HEK293 (cell line): ENCODE results near the gene ZBTB4.

Experiments
- GFI1B ChIP-seq: fragments of 450-650 bp; formaldehyde crosslinking; IDR thresholded peaks from 2 replicates; pipeline ENCODE4 v1.5.1; 2016; ENCODE audit warnings: missing biosample characterization, missing genetic modification characterization
- GLI2 ChIP-seq: fragments of 450-650 bp; formaldehyde crosslinking; IDR thresholded peaks from 2 replicates; pipeline ENCODE4; 2017; ENCODE audit warnings: missing biosample characterization, missing genetic modification characterization, low read depth, borderline replicate concordance
- GLIS1 ChIP-seq: fragments of 450-650 bp; formaldehyde crosslinking; IDR thresholded peaks from 2 replicates; pipeline ENCODE4 v1.5.1; 2016; ENCODE audit warnings: missing biosample characterization, missing genetic modification characterization
- HOXC10 ChIP-seq: sonication (generic); formaldehyde crosslinking; IDR thresholded peaks from 2 replicates; pipeline ENCODE4 v1.8.1; 2023; ENCODE audit warnings: mild to moderate bottlenecking, missing genetic modification reagents
- KLF10 ChIP-seq: fragments of 450-650 bp; IDR thresholded peaks from 2 replicates; pipeline ENCODE4 v1.5.1; 2018; ENCODE audit warnings: missing biosample characterization, mild to moderate bottlenecking, missing genetic modification characterization
- SETDB1 ChIP-seq: IDR thresholded peaks from one replicate; pipeline ENCODE4 v1.6.1; 2017; ENCODE audit warnings: mild to moderate bottlenecking, low read length, moderate library complexity, mixed read lengths; ENCODE audit not compliant: insufficient read length
- SP2 ChIP-seq: fragments of 450-650 bp; formaldehyde crosslinking; IDR thresholded peaks from 2 replicates; pipeline ENCODE4 v1.5.1; 2016; ENCODE audit warnings: missing biosample characterization, missing genetic modification characterization
- YY1 ChIP-seq: fragments of 450-650 bp; formaldehyde crosslinking; IDR thresholded peaks from 2 replicates; pipeline ENCODE4 v1.5.1; 2018; ENCODE audit warnings: missing biosample characterization, missing genetic modification characterization
- ZBTB20 ChIP-seq: fragments of 450-650 bp; formaldehyde crosslinking; IDR thresholded peaks from 2 replicates; pipeline ENCODE4 v1.5.1; 2016; ENCODE audit warnings: missing biosample characterization, missing genetic modification characterization
- ZBTB48 ChIP-seq: fragments of 450-650 bp; formaldehyde crosslinking; IDR thresholded peaks from 2 replicates; pipeline ENCODE4 v1.5.1; 2016; ENCODE audit warnings: missing biosample characterization, missing genetic modification characterization
- ZEB2 ChIP-seq: fragments of 450-650 bp; formaldehyde crosslinking; IDR thresholded peaks from 2 replicates; pipeline ENCODE4 v1.5.1; 2016; ENCODE audit warnings: missing biosample characterization, missing genetic modification characterization
- ZNF10 ChIP-seq: fragments of 450-650 bp; formaldehyde crosslinking; IDR thresholded peaks from 2 replicates; pipeline ENCODE4 v1.5.1; 2017; ENCODE audit warnings: missing biosample characterization, missing genetic modification characterization
- ZNF133 ChIP-seq: fragments of 450-650 bp; formaldehyde crosslinking; IDR thresholded peaks from 2 replicates; pipeline ENCODE4 v1.5.1; 2016; ENCODE audit warnings: missing biosample characterization, missing genetic modification characterization
- ZNF138 ChIP-seq: fragments of 450-650 bp; formaldehyde crosslinking; IDR thresholded peaks from 2 replicates; pipeline ENCODE4 v1.5.1; 2016; ENCODE audit warnings: missing biosample characterization, missing genetic modification characterization, borderline replicate concordance
- ZNF157 ChIP-seq: fragments of 450-650 bp; formaldehyde crosslinking; IDR thresholded peaks from 2 replicates; pipeline ENCODE4 v1.5.1; 2016; ENCODE audit warnings: missing biosample characterization, missing genetic modification characterization
- ZNF175 ChIP-seq: fragments of 450-650 bp; formaldehyde crosslinking; IDR thresholded peaks from 2 replicates; pipeline ENCODE4 v1.5.1; 2016; ENCODE audit warnings: missing biosample characterization, missing genetic modification characterization
- ZNF184 ChIP-seq: fragments of 450-650 bp; IDR thresholded peaks from 2 replicates; pipeline ENCODE4 v1.5.1; 2018; ENCODE audit warnings: missing biosample characterization, mild to moderate bottlenecking, missing genetic modification characterization
- ZNF248 ChIP-seq: fragments of 450-650 bp; formaldehyde crosslinking; IDR thresholded peaks from 2 replicates; pipeline ENCODE4 v1.5.1; 2017; ENCODE audit warnings: missing biosample characterization, missing genetic modification characterization
- ZNF311 ChIP-seq: fragments of 450-650 bp; formaldehyde crosslinking; IDR thresholded peaks from 2 replicates; pipeline ENCODE4 v1.5.1; 2017; ENCODE audit warnings: missing biosample characterization, missing genetic modification characterization, borderline replicate concordance
- ZNF324 ChIP-seq: fragments of 450-650 bp; formaldehyde crosslinking; IDR thresholded peaks from 2 replicates; pipeline ENCODE4 v1.5.1; 2016; ENCODE audit warnings: missing biosample characterization, missing genetic modification characterization
- ZNF501 ChIP-seq: fragments of 450-650 bp; formaldehyde crosslinking; IDR thresholded peaks from 2 replicates; pipeline ENCODE4 v1.5.1; 2016; ENCODE audit warnings: missing biosample characterization, missing genetic modification characterization
- ZNF514 ChIP-seq: fragments of 450-650 bp; formaldehyde crosslinking; IDR thresholded peaks from 2 replicates; pipeline ENCODE4 v1.5.1; 2016; ENCODE audit warnings: missing biosample characterization, missing genetic modification characterization
- ZNF530 ChIP-seq: fragments of 450-650 bp; formaldehyde crosslinking; IDR thresholded peaks from 2 replicates; pipeline ENCODE4 v1.5.1; 2016; ENCODE audit warnings: low read depth, missing biosample characterization, missing genetic modification characterization
- ZNF549 ChIP-seq: fragments of 450-650 bp; IDR thresholded peaks from 2 replicates; pipeline ENCODE4 v1.5.1; 2018; ENCODE audit warnings: missing biosample characterization, missing genetic modification characterization, mild to moderate bottlenecking, inconsistent platforms, moderate library complexity
- ZNF555 ChIP-seq: fragments of 450-650 bp; formaldehyde crosslinking; conservative IDR thresholded peaks from 2 replicates; pipeline ENCODE4 v1.5.1; 2017; ENCODE audit warnings: missing biosample characterization, mild to moderate bottlenecking, missing genetic modification characterization, inconsistent platforms
- ZNF626 ChIP-seq: fragments of 450-650 bp; sonication (Bioruptor Pico); formaldehyde crosslinking; IDR thresholded peaks from 2 replicates; pipeline ENCODE4 v1.5.1; 2018; ENCODE audit warnings: missing biosample characterization, missing genetic modification characterization, inconsistent platforms
- ZNF76 ChIP-seq: fragments of 450-650 bp; formaldehyde crosslinking; IDR thresholded peaks from 2 replicates; pipeline ENCODE4; 2016; ENCODE audit warnings: low read depth, missing biosample characterization, missing genetic modification characterization, borderline replicate concordance
- ZNF776 ChIP-seq: fragments of 450-650 bp; formaldehyde crosslinking; IDR thresholded peaks from 2 replicates; pipeline ENCODE4 v1.5.0; 2017; ENCODE audit warnings: missing biosample characterization, missing genetic modification characterization, borderline replicate concordance
- ZSCAN16 ChIP-seq: fragments of 450-650 bp; formaldehyde crosslinking; IDR thresholded peaks from 2 replicates; pipeline ENCODE4 v1.5.1; 2016; ENCODE audit warnings: missing biosample characterization, missing genetic modification characterization
- TF ChIP-seq, protein P1 (sequence below): fragments of 450-650 bp; formaldehyde crosslinking; IDR thresholded peaks from 2 replicates; pipeline ENCODE4 v1.5.1; 2016; ENCODE audit warnings: missing biosample characterization, missing genetic modification characterization, low read depth
- TF ChIP-seq, protein P2 (sequence below): fragments of 450-650 bp; formaldehyde crosslinking; IDR thresholded peaks from 2 replicates; pipeline ENCODE4 v1.5.1; 2016; ENCODE audit warnings: missing biosample characterization, missing genetic modification characterization
- TF ChIP-seq, protein P3 (sequence below): fragments of 450-650 bp; formaldehyde crosslinking; IDR thresholded peaks from 2 replicates; pipeline ENCODE4 v1.5.1; 2016; ENCODE audit warnings: missing biosample characterization, missing genetic modification characterization
- TF ChIP-seq, protein P4 (sequence below): fragments of 450-650 bp; IDR thresholded peaks from 2 replicates; pipeline ENCODE4 v1.5.1; 2018; ENCODE audit warnings: missing biosample characterization, missing genetic modification characterization
- TF ChIP-seq, protein P5 (sequence below): fragments of 450-650 bp; IDR thresholded peaks from 2 replicates; pipeline ENCODE4 v1.5.1; 2018; ENCODE audit warnings: missing biosample characterization, mild to moderate bottlenecking, missing genetic modification characterization

Gene ZBTB4

DNA sequence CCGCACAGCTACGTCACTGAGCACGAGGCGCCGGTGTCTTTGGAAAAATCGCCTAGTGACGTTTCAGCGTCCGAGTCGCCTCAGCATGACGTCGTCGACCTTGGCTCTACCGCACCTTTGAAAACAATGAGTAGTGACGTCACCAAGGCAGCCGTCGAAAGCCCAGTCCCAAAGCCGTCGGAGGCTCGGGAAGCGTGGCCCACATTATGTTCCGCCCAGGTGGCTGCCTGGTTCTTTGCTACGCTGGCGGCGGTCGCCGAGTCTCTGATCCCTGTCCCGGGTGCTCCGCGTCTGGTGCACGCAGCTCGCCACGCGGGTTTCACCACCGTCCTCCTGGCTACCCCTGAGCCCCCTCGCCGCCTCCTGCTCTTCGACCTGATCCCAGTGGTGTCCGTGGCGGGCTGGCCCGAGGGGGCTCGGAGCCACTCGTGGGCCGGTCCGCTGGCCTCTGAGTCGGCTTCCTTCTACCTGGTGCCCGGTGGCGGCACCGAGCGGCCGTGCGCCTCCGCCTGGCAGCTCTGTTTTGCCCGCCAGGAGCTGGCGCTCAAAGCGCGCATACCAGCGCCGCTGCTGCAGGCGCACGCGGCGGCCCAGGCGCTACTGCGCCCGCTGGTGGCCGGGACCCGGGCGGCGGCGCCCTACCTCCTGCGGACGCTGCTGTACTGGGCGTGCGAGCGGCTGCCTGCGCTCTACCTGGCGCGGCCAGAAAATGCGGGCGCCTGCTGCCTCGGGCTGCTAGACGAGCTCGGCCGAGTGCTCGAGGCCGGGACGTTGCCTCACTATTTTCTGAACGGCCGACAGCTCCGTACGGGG, 42.7 kb downstream of the ZBTB4 start (continued):
- no peak for TF ChIP-seq ZNF501
- no peak for TF ChIP-seq ZNF311 (tag by site-specific recombination)
- no peak for TF ChIP-seq ZNF549
- TF ChIP-seq ZSCAN16 (tag by site-specific recombination): no peak
- TF ChIP-seq, protein P1, sequence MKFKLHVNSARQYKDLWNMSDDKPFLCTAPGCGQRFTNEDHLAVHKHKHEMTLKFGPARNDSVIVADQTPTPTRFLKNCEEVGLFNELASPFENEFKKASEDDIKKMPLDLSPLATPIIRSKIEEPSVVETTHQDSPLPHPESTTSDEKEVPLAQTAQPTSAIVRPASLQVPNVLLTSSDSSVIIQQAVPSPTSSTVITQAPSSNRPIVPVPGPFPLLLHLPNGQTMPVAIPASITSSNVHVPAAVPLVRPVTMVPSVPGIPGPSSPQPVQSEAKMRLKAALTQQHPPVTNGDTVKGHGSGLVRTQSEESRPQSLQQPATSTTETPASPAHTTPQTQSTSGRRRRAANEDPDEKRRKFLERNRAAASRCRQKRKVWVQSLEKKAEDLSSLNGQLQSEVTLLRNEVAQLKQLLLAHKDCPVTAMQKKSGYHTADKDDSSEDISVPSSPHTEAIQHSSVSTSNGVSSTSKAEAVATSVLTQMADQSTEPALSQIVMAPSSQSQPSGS: peak; percentile 89
- TF ChIP-seq YY1 (tag by site-specific recombination): no peak
- peak; percentile 45; the same call in 1 of the 2 replicates for TF ChIP-seq KLF10 (tag by site-specific recombination)
- TF ChIP-seq ZNF776: no peak
- TF ChIP-seq ZNF555 (tag by site-specific recombination): no peak
- TF ChIP-seq SETDB1: no peak
- no peak for TF ChIP-seq ZNF324
- TF ChIP-seq ZNF248 (tag by site-specific recombination): no peak
- no peak for TF ChIP-seq ZNF175 (tag by site-specific recombination)
- no peak for TF ChIP-seq GLI2 (tag by site-specific recombination)
- peak; percentile 56; the same call in 1 of the 2 replicates for TF ChIP-seq ZBTB20 (tag by site-specific recombination)
- TF ChIP-seq ZEB2 (tag by site-specific recombination): 0 out of 2 replicates have a peak, but pooled peaks have one; percentile 17
- no peak for TF ChIP-seq ZNF133 (tag by site-specific recombination)
- TF ChIP-seq ZNF157: no peak
- TF ChIP-seq GFI1B (tag by site-specific recombination): 0 out of 2 replicates have a peak, but pooled peaks have one; percentile 11
- no peak for TF ChIP-seq ZNF530 (tag by site-specific recombination)
- TF ChIP-seq, protein P2, sequence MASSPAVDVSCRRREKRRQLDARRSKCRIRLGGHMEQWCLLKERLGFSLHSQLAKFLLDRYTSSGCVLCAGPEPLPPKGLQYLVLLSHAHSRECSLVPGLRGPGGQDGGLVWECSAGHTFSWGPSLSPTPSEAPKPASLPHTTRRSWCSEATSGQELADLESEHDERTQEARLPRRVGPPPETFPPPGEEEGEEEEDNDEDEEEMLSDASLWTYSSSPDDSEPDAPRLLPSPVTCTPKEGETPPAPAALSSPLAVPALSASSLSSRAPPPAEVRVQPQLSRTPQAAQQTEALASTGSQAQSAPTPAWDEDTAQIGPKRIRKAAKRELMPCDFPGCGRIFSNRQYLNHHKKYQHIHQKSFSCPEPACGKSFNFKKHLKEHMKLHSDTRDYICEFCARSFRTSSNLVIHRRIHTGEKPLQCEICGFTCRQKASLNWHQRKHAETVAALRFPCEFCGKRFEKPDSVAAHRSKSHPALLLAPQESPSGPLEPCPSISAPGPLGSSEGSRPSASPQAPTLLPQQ (tag by site-specific recombination): 0 out of 2 replicates have a peak, but pooled peaks have one; percentile 18
- TF ChIP-seq HOXC10 (CRISPR knock-in tag): no peak
- TF ChIP-seq ZNF626 (tag by site-specific recombination): no peak
- TF ChIP-seq, protein P3, sequence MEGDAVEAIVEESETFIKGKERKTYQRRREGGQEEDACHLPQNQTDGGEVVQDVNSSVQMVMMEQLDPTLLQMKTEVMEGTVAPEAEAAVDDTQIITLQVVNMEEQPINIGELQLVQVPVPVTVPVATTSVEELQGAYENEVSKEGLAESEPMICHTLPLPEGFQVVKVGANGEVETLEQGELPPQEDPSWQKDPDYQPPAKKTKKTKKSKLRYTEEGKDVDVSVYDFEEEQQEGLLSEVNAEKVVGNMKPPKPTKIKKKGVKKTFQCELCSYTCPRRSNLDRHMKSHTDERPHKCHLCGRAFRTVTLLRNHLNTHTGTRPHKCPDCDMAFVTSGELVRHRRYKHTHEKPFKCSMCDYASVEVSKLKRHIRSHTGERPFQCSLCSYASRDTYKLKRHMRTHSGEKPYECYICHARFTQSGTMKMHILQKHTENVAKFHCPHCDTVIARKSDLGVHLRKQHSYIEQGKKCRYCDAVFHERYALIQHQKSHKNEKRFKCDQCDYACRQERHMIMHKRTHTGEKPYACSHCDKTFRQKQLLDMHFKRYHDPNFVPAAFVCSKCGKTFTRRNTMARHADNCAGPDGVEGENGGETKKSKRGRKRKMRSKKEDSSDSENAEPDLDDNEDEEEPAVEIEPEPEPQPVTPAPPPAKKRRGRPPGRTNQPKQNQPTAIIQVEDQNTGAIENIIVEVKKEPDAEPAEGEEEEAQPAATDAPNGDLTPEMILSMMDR (tag by site-specific recombination): peak; percentile 81
- peak; percentile 38; the same call in 1 of the 2 replicates for TF ChIP-seq GLIS1
- no peak for TF ChIP-seq ZNF514
- no peak for TF ChIP-seq ZNF76 (tag by site-specific recombination)
- TF ChIP-seq ZNF138 (tag by site-specific recombination): no peak
- TF ChIP-seq ZNF10 (tag by site-specific recombination): peak; percentile 9; the same call in 1 of the 2 replicates
- TF ChIP-seq ZNF184: no peak
- TF ChIP-seq, protein P4, sequence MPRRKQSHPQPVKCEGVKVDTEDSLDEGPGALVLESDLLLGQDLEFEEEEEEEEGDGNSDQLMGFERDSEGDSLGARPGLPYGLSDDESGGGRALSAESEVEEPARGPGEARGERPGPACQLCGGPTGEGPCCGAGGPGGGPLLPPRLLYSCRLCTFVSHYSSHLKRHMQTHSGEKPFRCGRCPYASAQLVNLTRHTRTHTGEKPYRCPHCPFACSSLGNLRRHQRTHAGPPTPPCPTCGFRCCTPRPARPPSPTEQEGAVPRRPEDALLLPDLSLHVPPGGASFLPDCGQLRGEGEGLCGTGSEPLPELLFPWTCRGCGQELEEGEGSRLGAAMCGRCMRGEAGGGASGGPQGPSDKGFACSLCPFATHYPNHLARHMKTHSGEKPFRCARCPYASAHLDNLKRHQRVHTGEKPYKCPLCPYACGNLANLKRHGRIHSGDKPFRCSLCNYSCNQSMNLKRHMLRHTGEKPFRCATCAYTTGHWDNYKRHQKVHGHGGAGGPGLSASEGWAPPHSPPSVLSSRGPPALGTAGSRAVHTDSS: no peak
- TF ChIP-seq SP2 (tag by site-specific recombination): no peak
- TF ChIP-seq, protein P5, sequence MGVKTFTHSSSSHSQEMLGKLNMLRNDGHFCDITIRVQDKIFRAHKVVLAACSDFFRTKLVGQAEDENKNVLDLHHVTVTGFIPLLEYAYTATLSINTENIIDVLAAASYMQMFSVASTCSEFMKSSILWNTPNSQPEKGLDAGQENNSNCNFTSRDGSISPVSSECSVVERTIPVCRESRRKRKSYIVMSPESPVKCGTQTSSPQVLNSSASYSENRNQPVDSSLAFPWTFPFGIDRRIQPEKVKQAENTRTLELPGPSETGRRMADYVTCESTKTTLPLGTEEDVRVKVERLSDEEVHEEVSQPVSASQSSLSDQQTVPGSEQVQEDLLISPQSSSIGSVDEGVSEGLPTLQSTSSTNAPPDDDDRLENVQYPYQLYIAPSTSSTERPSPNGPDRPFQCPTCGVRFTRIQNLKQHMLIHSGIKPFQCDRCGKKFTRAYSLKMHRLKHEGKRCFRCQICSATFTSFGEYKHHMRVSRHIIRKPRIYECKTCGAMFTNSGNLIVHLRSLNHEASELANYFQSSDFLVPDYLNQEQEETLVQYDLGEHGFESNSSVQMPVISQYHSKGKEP (tag by site-specific recombination): peak; percentile 55; the same call in 1 of the 2 replicates
- TF ChIP-seq ZBTB48 (tag by site-specific recombination): no peak
